G401.6 (cell line): ENCODE data around the gene HDAC10.
"Not testable (repeated sequence)": the region's sequence is repeated elsewhere in the genome, so short reads cannot be mapped to it uniquely, and the experiment has no call there.

ENCODE experiments used
- FAIRE-seq: peaks from 2 replicates; lab custom pipeline; 2012; peaks lifted over from hg19 to GRCh38; lab: Jason Lieb, UNC

HDAC10 gene

GRCh38 chr22:50215297-50216054 lies 35.6 kb downstream of the HDAC10 start:
- no peak for FAIRE-seq

GRCh38 chr22:50213263-50213662 lies 37.8 kb downstream of the HDAC10 start:
- no peak for FAIRE-seq

DNA sequence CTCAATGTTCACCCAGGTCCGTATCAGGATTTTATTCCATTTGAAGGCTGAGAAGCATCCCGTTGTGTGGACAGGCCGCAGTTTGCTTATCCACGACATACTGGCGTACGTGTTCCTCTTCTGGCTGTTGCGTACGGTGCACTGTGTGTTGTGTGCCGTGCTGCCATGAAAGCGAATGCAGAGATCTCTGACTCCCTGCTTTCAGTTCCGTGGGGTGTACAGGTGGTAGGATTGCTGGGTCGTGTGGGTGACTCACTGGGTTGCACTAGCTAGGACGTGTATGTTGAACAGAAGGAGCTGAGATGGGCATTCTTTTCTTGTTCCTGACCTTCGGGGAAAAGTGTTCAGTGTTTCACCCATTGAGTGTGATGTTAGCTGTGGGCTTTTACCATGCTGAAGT lies 39.9 kb downstream of the HDAC10 start:
- FAIRE-seq = no peak

- FAIRE-seq = no peak
Measured at GRCh38 chr22:50210378-50211139, 40.5 kb downstream of the HDAC10 start.

- no peak for FAIRE-seq
Measured at GRCh38 chr22:50209893-50210292, 41.2 kb downstream of the HDAC10 start.

GRCh38 chr22:50208939-50209892 lies 41.8 kb downstream of the HDAC10 start:
- FAIRE-seq = no peak

GRCh38 chr22:50208430-50208938 lies 42.6 kb downstream of the HDAC10 start:
- FAIRE-seq = no peak

DNA sequence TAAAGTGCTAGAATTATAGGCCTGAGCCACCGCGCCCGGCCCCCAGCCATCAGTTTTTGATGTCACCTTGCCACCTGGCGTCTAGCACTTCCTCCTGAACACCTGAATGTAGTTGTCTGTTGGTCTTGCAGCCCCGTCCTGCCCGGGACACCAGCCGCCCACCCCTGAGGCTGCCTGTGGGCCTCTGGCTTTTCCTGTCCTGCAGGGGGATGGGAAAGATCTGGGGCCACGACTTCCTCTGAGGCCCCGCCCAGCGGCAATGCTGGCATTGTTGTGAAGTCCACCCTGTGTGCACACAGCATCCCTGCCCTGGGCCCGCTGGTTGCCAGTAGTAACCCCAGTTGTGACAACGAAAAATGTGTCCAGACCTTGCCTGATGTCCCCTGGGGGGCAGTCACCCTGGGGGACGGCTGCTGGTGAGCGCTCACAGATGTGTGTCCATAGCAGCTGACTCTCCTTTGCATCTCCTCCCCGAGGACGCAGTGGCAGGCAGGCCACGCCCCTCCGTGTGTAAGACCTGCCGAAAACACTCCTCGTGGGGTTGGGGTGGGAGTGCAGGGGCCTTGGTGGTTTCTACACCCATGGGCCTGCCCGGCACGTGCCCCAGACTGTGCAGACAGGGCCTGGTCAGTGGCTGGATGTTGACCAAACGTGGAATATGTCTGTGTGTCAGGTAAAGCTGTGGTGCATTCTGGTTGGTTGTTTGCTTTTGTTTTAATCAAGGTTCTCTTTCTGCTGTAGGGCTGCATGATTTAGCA lies 43.5 kb downstream of the HDAC10 start:
- FAIRE-seq = no peak

DNA sequence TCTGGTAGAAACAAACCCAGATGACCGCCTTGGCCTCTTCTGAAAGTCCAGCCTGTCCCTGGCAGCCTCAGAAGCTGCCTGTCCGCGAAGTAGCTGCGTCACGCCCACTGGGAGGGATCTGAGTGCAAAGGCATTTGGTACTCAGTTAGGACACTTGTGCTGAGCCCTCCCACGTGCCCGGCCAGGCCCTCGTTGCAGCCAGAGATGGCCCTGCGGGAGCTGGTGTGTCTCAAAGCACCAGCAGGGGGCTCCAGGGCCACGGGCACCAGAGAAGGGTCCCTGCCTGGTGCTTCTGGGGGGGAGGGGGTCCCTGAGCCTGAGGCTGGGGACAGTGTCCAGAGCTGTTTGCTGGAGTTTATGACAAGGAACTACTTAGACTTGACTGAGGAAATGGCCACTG lies 44.5 kb downstream of the HDAC10 start:
- FAIRE-seq = no peak

DNA sequence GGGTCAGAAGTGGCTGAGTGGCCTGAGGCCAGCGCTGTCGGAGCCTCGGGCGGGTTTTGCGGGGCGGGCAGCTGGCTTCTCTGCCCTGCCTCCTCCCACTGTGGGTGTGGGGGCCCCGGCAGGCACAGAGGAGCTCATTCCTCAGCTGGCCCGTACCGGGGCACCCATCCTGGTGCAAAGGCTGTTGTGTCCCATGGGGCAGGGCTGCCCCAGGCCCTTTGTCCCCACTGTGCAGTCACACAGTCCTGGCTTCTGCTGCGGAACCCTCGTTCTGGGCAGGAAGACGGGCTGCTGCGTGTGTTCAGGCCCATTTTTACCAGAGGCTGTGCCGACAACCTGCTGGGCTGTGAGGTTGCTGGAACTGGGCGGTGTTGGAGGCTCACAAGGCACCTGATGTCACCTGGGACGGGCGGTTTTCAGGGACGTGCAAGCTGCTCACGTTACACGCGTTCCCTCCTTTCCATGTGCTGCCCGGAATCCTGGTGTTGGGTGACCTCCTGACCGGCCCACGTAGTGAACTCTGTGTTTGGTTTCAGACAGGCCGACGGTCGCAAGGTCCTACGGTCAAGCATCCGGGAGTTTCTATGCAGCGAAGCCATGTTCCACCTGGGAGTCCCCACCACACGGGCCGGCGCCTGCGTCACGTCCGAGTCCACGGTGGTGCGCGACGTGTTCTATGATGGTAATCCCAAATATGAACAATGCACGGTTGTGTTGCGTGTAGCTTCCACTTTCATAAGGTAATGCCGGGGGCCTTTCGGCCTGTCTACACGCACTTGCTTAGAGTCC lies 45.1 kb downstream of the HDAC10 start:
- no peak for FAIRE-seq

GRCh38 chr22:50204998-50205397 lies 46.1 kb downstream of the HDAC10 start:
- FAIRE-seq = not testable (repeated sequence)

DNA sequence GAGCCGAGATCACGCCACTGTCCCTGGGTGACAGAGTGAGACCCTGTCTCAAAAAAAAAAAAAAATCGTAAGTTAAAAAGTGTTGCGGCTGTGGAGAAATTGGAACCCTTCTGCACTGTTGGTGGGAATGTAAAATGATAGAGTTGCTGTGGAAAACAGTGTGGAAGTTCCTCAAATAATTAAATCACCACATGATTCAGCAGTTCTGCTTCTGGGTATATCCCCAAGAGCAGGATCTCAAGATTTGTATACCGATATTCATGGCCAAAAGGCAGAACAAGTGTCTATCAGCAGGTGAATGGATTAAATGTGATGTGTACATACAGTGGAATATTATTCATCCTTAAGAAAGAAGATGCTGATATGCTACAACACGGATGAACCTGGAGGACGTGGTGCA lies 46.5 kb downstream of the HDAC10 start:
- FAIRE-seq = no peak

DNA sequence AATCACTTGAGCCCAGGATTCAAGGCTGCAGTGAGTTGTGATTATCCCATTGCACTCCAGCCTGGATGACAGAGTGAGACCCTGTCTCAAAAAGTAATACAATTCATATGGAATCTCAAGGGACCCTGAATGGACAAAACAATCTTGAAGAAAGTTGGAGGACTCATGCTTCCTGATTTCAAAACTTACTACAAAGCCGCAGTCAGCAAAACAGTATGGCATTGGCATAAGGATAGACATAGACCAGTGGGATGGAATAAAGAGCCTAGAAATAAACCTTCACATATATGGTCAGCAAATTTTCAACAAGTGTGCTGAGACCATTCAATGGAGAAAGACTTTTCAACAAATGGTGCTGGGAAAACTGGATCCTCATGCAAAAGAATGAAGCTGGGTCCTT lies 47.8 kb downstream of the HDAC10 start:
- FAIRE-seq = no peak

DNA sequence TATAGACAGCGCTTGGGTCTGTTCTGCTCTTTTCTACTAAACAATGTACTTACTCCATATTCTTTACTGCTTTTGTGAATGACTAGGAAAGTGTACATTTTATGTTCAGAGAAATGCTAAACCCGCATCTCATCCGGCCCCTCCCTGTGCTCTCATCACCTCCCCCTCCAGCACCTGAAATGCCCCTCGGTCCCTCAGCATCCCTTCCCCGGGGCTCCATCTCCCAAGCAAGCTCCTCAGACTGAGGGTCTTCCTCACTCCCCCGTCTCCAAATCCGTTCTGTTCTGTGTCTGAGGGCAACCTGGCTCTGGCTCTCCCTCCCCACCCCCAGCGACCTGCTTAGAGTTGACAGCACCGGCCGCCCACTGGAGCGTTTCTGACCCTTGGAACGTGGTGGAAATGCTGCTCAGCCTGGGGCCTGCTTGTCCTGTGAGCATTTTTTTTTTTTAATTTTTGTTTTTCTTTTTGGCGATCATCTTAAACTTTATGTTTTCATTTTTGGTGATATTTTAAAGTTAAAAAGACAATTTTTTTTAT lies 48.9 kb downstream of the HDAC10 start:
- no peak for FAIRE-seq

- no peak for FAIRE-seq
Measured at GRCh38 chr22:50201191-50202129, 49.6 kb downstream of the HDAC10 start.

DNA sequence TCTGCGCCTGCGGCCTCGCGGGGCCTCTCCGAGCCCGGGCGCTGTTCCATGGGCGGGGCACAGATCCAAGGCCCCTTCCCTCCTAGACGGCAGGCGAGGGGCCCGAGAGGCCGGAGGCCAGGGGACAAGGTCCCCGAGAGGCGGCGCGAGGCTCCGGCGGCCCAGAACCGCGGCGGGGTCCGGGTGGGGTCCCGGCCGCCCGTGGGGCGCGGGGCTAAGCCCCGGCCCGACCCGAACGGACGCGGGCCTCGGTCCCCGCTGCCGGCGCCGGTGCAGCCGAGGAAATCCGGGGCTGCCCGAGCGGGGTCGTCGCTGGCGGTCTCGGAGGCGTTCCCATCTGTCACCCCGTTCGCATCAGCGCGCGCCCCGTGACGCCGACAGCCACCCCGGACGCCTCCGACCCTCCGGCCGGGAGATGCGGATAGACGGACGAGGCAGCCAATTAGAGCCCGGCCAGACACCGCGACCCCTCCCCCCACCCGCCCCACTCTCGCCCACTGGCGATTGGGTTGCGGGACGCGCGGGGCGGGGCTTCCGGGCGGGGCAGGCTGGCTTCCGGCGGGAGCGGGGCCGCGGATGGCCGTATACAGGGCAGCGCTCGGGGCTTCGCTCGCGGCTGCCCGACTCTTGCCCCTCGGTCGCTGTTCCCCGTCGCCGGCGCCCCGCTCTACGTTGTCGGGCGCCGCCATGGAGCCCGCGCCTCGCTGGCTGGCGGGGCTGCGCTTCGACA lies 50.4 kb downstream of the HDAC10 start, which contains the start of gene SELENOO:
Gene SELENOO (plus strand): TSS at position 551 of the 730 bp plus-strand sequence. CDS start 26 bp downstream, at position 577.
- FAIRE-seq = peak; percentile 62

GRCh38 chr22:50199829-50200460 lies 51.1 kb downstream of the HDAC10 start:
- FAIRE-seq = no peak

GRCh38 chr22:50199251-50199721 lies 51.8 kb downstream of the HDAC10 start:
- FAIRE-seq = no peak
